D721Med (cell line): ENCODE data around the gene PPP2R3B.
"Not testable (repeated sequence)": the region's sequence is repeated elsewhere in the genome, so short reads cannot be mapped to it uniquely, and the experiment has no call there.

ENCODE experiments used
- DNase-seq: peaks from one replicate; pipeline ENCODE4 v3.0.0; 2011; ENCODE audit warnings: low spot score; ENCODE audit not compliant: insufficient read length
- FAIRE-seq: peaks from 2 replicates; lab custom pipeline; 2011; peaks lifted over from hg19 to GRCh38; lab: Jason Lieb, UNC
- CTCF ChIP-seq: IDR thresholded peaks from 2 replicates; pipeline ENCODE4 v1.5.1; 2012; ENCODE audit warnings: mild to moderate bottlenecking, control low read depth; ENCODE audit not compliant: insufficient read depth; ENCODE audit errors: missing control alignments

The PPP2R3B gene

DNA sequence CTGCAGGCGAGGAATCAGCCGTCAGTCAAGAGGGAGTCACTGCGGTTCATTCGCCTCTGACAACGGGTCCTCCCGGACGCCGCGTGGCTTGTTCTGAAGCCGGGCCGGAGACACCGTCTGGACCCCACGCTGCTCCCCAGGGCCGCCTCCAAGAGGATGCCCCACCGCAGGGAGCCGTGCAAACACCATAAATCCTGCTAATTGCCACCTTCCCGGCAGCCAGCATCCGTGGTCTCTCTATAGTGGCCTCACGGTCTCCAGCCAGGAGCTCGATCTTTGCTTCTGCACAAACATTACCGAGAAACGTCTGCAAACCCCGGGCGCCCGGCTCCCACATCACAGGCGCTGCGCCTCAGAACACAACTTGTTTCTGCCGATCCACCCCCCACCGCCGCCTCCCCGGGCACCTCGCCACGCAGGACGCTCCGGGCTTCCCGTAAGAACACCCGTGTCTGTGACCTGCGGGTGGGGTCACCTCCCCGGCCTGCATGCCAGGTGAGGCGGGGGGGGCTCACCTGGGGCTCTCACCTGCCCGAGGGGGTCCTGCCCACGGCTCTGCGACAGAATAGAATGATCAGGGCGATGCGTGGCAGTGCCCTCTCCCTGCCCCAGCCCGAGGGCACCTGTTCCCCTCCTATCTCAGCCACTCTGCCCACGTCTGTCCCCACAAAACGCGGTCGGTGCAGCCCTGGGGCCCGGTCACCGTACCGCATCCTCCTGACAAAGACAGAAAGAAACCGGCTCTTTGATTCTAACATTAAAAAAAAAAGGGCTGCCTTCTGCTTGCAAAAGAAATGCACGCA is 32.4 kb upstream of the PPP2R3B start:
- TF ChIP-seq CTCF, result no peak
- FAIRE-seq (no peak), DNase-seq (no peak)

DNA sequence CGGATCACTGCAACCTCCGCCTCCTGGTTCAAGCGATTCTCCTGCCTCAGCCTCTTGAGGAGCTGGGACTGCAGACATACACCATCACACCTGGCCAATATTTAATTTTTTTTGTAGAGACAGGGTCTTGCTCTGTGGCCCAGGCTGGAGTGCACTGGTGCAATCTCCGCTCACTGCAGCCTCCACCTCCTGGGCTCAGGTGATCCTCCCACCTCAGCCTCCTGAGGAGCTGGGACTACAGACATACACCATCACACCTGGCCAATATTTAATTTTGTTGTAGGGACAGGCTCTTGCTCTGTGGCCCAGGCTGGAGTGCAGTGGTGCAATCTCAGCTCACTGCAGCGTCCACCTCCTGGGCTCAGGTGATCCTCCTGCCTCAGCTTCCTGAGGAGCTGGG is 28.8 kb upstream of the PPP2R3B start:
- not testable (repeated sequence) for FAIRE-seq, DNase-seq

GRCh38 chrX:413322-414201 is 26.9 kb upstream of the PPP2R3B start:
- no peak for TF ChIP-seq CTCF
- DNase-seq, result no peak
- no peak for FAIRE-seq

GRCh38 chrX:410296-410695 is 23.6 kb upstream of the PPP2R3B start:
- FAIRE-seq (no peak), DNase-seq (no peak)
- no peak for TF ChIP-seq CTCF

- FAIRE-seq (no peak), DNase-seq (no peak)
- no peak for TF ChIP-seq CTCF
These were observed 18.4 kb upstream of the PPP2R3B start for GRCh38 chrX:405149-405548.

DNA sequence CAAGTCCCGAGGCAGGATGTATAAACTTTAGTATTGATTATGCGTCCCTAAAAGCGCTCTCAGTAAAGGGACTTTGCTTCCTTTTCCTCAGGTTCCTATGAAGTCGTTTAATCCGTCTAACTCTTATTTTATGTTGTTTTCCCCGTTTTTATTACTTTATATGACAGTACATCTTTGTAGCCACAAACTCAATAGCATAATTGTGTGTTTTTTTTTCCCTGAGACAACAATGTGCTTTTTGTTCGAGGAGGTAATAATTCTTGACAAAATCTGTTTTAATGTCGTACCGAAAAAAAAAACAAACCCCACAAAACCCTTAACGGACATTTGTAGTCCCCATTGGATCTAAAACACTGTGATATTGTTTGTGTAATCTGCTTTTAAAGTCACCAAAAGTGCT is 17.9 kb upstream of the PPP2R3B start:
- FAIRE-seq, result no peak
- DNase-seq, result no peak
- TF ChIP-seq CTCF, result no peak

DNA sequence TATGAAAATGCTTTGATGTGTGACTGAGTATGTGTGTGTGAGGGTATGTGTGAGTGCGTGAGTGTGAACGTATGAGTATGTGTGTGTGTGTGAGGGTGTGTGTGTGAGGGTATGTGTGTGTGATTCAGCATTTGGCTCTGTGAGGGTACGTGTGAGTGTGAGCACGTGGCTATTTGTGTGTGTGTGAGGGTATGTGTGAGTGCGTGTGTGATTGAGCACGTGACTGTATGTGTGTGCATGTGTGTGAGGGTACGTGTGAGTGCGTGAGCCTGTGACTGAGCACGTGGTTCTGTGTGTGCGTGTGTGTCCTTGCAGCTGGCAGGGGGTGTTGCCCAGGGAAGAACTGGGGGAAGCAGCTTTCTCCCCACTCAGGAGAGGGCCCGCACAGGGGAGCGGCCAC is 16.1 kb upstream of the PPP2R3B start:
- FAIRE-seq (no peak), DNase-seq (no peak)
- no peak for TF ChIP-seq CTCF
